Epithelial cell of umbilical artery (primary cell): ENCODE results near the gene SOD2. TPM values are rescaled to one million over a fixed set of nuclear protein-coding genes. Genes with fewer than 3 reads are reported as not detected.

ENCODE experiments used
- total RNA-seq: library from RNA; depleted of rRNA; stranded (reverse); fragments of >200 nt; gene quantifications from 2 replicates; pipeline ENCODE4 v1.2.3, GENCODE V29; 2014

SOD2 gene
- total RNA-seq, result 42.9 and 248 TPM in 2 replicates

GRCh38 chr6:159693128-159693893, at the start of gene SOD2:
Gene SOD2 (minus strand): TSS chr6:159693241. CDS start chr6:159693167, 74 bp downstream.

GRCh38 chr6:159726918-159727716, 34.1 kb upstream of the SOD2 start, which contains the start of gene WTAP:
Gene WTAP (plus strand): TSS chr6:159727506. CDS start chr6:159736266, 8,760 bp downstream.

Other genes starting within 250 kb of the SOD2 start
- gene WTAP, start 34.3 kb upstream of the SOD2 start, total RNA-seq, result 80.6 and 129 TPM in 2 replicates
- gene ACAT2, start 68.8 kb upstream of the SOD2 start, total RNA-seq, result 95.2 and 112 TPM in 2 replicates
- gene TCP1, start 96.4 kb upstream of the SOD2 start, total RNA-seq, result 353 and 426 TPM in 2 replicates
- 93.3 and 133 TPM in 2 replicates for gene MRPL18, start 97.2 kb upstream of the SOD2 start, total RNA-seq
- gene PNLDC1, start 107.0 kb upstream of the SOD2 start, total RNA-seq, result 0.30 and 0.32 TPM in 2 replicates
- gene MAS1, start 197.7 kb upstream of the SOD2 start, total RNA-seq, result not detected in 2 replicates